Measurements from ENCODE around the gene LY9.
"Not testable (repeated sequence)": the region's sequence is repeated elsewhere in the genome, so short reads cannot be mapped to it uniquely, and the experiment has no call there.

LY9 gene

DNA sequence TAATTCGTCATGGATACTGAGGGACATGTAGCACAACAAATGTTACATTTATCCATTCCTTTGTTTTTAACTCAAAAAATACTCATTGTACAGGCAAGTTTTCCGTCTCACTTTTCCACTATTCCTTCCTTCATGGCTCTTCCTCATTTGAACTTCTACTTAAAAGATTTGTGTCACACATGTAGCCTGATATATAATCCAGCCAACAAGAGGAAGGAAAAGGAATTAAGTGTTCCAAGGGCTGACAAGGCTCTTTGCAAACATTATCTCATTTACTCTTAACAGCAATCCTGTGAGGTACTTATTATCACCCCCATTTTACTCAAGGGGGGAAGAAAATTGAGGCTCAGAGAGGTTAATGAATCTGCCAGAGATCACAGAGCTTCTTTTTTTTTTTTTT lies 43.8 kb downstream of the LY9 start:
- DNase-seq = no peak

- no peak for DNase-seq
Observed at GRCh38 chr1:160841079-160841478, 45.1 kb downstream of the LY9 start.

DNA sequence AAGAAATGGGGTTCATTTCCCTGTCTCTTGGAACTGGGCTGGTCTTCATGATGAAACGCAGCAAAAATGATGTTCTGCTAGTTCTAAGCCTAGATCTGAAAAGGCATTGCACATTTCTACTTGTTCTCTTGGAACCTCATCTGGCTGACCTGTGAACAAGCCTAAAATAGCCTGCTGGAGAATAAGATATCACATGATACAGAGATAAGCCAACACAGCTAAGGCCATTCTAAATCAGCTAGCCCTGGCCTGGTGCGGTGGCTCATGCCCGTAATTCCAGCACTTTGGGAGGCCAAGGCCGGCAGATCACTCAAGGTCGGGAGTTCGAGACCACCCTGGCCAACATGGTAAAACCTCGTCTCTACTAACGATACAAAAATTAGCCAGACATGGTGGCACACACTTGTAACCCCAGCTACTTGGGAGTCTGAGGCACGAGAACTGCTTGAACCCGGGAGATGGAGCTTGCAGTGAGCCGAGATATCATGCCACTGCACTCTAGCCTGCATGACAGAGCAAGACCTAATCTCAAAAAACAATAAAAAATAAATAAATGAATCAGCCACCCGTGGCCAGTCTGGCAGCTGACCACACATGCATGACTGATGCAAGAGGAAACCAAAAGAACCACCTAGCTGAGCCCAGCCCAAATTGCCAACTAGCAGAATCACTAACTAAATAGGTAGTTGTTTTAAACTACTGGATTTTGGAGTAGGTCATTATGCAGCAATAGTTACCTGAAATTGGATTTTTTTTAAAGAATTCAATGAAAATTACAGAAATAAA lies 48.7 kb downstream of the LY9 start:
- DNase-seq = no peak

- DNase-seq = no peak
Observed at GRCh38 chr1:160846281-160846680, 50.3 kb downstream of the LY9 start.

- DNase-seq = no peak
Observed at GRCh38 chr1:160850541-160850940, 54.6 kb downstream of the LY9 start.

DNA sequence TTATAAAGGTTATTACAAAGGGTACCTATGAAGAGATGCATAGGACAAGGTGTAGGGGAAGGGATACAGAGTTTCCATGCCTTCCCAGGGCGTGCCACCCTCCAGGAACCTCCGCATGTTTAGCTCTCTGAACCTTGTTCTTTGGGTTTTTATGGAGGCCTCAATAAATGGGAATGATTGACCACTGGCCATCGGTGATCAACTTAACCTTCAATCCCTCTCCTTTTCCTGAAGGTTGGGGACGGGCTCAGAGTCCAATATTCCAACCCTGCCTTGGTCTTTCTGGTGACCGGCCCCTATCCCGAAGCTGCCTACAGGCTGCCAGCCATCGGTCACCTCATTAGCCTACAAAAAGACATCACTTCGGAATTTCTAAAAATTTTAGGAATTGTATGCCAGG lies 55.0 kb downstream of the LY9 start:
- DNase-seq = no peak

- DNase-seq = no peak
Observed at GRCh38 chr1:160853014-160853413, 57.0 kb downstream of the LY9 start.

- no peak for DNase-seq
Observed at GRCh38 chr1:160853754-160854153, 57.8 kb downstream of the LY9 start.

DNA sequence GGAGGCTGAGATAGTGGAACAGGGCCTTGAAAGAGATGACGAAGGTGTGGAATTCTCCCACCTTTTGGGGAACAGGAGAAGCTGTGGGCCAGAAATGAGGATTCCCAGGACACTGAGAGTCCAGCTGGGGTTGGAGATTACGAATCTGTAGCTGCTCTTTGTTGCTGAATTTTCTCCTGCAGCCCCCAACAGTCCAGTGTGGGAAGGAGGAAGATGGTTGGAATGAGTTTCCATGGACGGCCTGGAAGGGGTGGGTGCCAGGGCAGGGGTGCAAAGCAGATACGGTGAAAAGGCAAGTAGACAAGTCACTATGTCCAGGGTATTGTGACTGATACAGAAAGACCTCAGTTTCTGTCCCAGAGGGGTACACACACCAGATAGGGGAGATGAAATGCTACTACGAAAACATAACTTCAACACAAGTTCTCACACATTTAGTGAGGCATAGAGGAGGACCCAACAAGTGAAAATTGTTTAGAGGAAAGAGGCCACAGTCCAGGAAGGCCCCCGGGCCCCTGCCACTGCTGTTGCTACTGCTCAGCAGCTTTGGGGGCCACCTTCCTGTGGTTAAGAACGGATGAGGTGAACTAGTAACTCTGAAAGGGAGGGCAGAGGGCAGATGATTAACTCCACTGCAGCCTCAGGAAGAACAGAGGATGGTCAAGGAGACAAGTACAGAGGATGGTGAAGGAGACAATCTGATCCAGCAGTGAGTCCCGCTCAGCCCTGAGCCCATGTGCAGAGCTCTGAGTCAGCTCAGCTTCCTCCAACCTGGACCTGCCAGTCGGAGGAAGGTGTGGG lies 59.4 kb downstream of the LY9 start:
- no peak for DNase-seq

- DNase-seq = no peak
Observed at GRCh38 chr1:160858097-160858496, 62.1 kb downstream of the LY9 start.

DNA sequence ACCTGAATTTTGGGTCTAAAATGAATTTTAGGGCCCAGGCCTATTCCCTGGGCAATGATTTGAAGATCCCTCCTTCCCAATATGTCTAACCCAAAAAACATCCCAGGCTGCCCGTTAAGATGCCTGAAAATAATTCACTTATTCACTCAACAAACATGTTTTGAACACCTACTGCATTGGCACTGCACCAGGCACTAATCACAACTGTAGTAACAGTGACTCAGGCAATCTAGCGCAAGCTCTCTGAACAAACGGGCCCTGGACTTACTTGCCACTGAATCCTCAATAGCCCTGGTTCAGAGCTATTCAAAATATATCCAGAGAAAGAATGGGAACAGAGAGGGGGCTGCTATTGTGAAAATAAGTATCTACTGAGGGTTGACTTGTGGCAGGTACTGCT lies 62.5 kb downstream of the LY9 start:
- no peak for DNase-seq

DNA sequence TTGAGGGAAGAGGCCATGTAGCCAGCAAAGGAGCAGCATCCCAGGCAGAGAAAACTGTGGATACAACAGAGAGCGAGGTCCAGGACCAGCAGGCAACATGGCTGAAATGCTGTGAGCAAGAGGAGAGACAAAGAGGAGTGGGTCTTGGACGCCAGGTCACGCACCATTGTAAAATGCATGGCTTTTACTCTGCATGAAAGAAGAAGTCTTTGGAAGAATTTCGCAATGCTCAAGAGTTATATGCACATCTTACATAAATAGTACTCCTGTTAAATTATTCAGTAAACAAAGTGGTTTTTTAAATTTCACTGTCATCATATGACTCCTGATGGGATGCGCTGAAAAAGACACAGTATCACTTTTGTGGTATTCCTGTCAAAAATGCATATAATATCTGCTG lies 63.2 kb downstream of the LY9 start:
- DNase-seq = no peak

DNA sequence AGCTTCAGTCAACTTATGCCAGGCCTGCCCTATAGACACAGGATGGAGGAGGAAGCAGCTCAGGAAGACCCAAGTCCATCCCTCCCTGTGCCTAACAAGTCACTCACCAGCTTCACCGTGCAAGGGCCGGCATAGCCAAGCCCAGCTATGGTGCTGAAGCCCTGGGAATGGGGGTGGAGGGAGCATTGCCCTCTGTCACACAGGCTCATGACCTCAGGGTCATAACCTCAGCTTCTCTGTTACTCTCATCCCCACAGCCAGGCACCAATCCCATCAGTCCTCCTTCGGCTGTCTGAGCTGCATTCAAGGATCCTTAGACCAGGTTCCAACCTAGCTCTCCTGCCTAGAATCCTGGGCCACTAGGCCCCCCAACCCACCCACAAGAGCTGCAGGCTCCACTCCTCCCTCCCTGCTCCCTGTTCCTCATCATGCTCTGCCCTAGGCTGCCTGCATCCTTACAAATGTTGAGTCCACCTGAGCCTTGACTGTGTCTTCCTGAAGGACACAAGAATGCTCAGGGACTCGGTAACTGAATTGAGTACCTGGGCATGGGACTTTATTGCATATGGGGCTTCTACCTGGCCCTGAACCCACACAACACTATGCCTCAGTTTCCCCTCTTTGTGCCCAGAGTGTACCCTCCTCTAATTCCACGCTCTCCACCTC lies 65.0 kb downstream of the LY9 start:
- DNase-seq = no peak

- no peak for DNase-seq
Observed at GRCh38 chr1:160862203-160863060, 66.5 kb downstream of the LY9 start, which contains the start of gene CD244. Gene CD244, minus strand, starts transcription at chr1:160862887. Its CDS starts 210 bp downstream, at chr1:160862677.

- no peak for DNase-seq
Observed at GRCh38 chr1:160863061-160863773, 67.2 kb downstream of the LY9 start.

- no peak for DNase-seq
Observed at GRCh38 chr1:160863774-160864131, 67.8 kb downstream of the LY9 start.

DNA sequence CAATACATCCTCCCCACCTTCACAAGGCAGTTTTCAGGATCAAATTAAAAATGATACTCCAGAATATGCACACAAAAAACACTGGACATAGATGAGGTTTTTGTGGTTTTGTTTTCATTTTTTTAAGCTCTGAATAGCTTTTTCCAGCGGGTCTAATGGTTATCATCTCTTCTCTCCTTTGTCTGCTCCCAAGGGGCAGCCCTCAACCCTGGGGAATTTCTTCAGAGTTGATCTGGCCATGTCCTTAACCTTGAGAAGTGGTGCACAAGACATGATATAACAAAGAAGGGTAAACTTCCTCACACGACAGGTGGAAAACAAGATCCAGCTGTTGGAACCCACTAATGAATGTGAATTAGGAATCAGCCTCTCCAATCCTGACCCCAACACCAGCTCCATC lies 68.2 kb downstream of the LY9 start:
- DNase-seq = no peak

GRCh38 chr1:160865337-160865736 lies 69.4 kb downstream of the LY9 start:
- no peak for DNase-seq

- DNase-seq = no peak
Observed at GRCh38 chr1:160866001-160866694, 70.2 kb downstream of the LY9 start.

- DNase-seq = no peak
Observed at GRCh38 chr1:160866695-160867260, 70.8 kb downstream of the LY9 start.

DNA sequence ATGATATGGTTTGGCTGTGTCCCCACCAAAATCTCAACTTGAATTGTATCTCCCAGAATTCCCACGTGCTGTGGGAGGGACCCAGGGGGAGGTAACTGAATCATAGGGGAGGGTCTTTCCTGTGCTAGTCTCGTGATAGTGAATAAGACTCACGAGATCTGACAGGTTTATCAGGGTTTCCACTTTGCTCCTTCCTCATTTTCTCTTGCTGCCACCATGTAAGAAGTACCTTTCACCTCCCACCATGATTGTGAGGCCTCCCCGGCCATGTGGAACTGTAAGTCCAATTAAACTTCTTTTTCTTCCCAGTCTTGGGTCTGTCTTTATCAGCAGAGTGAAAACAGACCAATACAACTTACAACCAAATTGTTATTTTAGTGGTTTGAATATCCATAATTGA lies 71.7 kb downstream of the LY9 start:
- DNase-seq = not testable (repeated sequence)
